Bronchial epithelial cell (primary cell): Measurements from ENCODE around the gene HLA-DPB1. TPM values are rescaled to one million over a fixed set of nuclear protein-coding genes. Genes with fewer than 3 reads are reported as not detected.

Source experiments
- DNase-seq: peaks from one replicate; pipeline ENCODE4 v3.0.0-alpha.2; 2010; ENCODE audit warnings: low read depth
- FAIRE-seq: peaks from 2 replicates; lab custom pipeline; 2011; peaks lifted over from hg19 to GRCh38; lab: Jason Lieb, UNC
- H3K27me3 ChIP-seq: 2 replicates; pipeline ENCODE4 v1.5.1; 2011; ENCODE audit warnings: low read length; ENCODE audit not compliant: control insufficient read depth, insufficient read depth
- H3K36me3 ChIP-seq: 2 replicates; pipeline ENCODE4 v1.5.1; 2011; ENCODE audit warnings: low read length; ENCODE audit not compliant: control insufficient read depth, insufficient read depth
- H3K4me3 ChIP-seq: 2 replicates; pipeline ENCODE4 v1.5.1; 2011; ENCODE audit warnings: mild to moderate bottlenecking, low read depth, low read length, control low read depth
- total RNA-seq: library from RNA; depleted of rRNA; stranded (reverse); fragments of >200 nt; gene quantifications from 2 replicates; pipeline ENCODE4 v1.2.1, GENCODE V29; 2014
- TF ChIP-seq, protein P1 (sequence below): IDR thresholded peaks from 2 replicates; pipeline ENCODE4 v1.5.1; 2011; ENCODE audit warnings: mild to moderate bottlenecking, moderate library complexity, low read length, control low read depth, inconsistent platforms; ENCODE audit not compliant: insufficient read depth, severe bottlenecking

HLA-DPB1 gene
- total RNA-seq, 1 donor from 2014 or later, result 0.53 TPM

- Histone ChIP-seq H3K27me3 (no peaks in the 10 kb centered on the region), H3K36me3 (no peaks in the 10 kb centered on the region), H3K4me3 (no peak within 1 kb of the TSS)
- FAIRE-seq (no peak), DNase-seq (peak; percentile 27)
- TF ChIP-seq, protein P1, sequence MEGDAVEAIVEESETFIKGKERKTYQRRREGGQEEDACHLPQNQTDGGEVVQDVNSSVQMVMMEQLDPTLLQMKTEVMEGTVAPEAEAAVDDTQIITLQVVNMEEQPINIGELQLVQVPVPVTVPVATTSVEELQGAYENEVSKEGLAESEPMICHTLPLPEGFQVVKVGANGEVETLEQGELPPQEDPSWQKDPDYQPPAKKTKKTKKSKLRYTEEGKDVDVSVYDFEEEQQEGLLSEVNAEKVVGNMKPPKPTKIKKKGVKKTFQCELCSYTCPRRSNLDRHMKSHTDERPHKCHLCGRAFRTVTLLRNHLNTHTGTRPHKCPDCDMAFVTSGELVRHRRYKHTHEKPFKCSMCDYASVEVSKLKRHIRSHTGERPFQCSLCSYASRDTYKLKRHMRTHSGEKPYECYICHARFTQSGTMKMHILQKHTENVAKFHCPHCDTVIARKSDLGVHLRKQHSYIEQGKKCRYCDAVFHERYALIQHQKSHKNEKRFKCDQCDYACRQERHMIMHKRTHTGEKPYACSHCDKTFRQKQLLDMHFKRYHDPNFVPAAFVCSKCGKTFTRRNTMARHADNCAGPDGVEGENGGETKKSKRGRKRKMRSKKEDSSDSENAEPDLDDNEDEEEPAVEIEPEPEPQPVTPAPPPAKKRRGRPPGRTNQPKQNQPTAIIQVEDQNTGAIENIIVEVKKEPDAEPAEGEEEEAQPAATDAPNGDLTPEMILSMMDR, result no peak
These were observed 2.3 kb upstream of the HLA-DPB1 start, which contains the start of gene HLA-DPA1 for GRCh38 chr6:33073431-33073871. Gene HLA-DPA1 (minus strand): TSS chr6:33073649.

DNA sequence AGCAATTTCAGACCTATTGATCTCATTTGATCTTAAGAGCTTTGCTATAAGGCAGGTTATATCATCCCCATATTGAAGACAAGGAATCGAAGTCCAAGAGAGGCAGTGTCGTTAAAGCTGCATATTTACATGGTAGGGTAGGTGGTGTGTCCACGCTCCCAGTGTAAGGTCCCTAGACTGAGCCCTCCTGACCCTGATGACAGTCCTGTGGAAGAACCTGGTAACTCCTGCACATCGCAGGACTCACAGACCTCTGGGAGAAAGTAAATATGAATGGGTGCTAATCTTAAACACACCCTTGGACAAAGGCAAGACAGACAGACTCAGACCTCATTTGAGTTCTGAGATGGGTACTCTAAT lies 602 bp upstream of the HLA-DPB1 start:
- FAIRE-seq, result no peak
- Histone ChIP-seq H3K27me3 (peaks cover 2% of the 10 kb centered on the region), H3K4me3 (no peak overlapping the region), H3K36me3 (no peaks in the 10 kb centered on the region)
- no peak for DNase-seq
- TF ChIP-seq, protein P1, result no peak

DNA sequence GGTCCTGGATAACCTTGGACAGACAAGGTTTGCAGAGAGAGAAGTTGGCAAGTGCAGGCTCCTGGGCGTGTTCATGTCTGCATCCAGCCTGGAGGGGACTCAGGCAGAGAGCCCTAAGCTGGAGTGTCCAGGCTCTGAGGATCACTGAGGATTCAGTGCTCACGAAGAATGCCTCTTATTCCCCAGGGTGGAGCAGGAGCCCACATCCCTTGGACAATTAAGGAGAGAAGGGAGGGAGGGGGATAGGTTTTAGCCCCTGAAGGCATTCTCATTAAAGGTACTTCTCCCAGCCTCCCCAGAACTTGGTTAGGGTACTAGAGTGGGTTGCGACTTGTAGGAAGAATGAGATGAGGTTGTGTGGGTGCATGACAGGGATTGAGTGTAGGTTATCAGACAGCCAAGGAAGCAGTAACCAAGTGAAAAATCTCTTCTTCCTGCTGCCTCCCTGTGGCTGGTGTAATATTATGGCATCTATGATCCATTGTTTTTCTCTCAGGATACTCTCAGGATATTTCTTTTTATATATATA lies 680 bp downstream of the HLA-DPB1 start:
- Histone ChIP-seq H3K27me3 (peaks cover 2% of the 10 kb centered on the region), H3K36me3 (no peaks in the 10 kb centered on the region), H3K4me3 (no peak overlapping the region)
- TF ChIP-seq, protein P1, result no peak
- FAIRE-seq, result no peak
- DNase-seq, result no peak

- TF ChIP-seq, protein P1, result no peak
- peaks cover 2% of the 10 kb centered on the region for H3K27me3 ChIP-seq
- H3K4me3 ChIP-seq, result no peak overlapping the region
- FAIRE-seq (no peak), DNase-seq (no peak)
- H3K36me3 ChIP-seq, result no peaks in the 10 kb centered on the region
These were observed 2.1 kb downstream of the HLA-DPB1 start for GRCh38 chr6:33077908-33078307.

- FAIRE-seq (no peak), DNase-seq (no peak)
- no peak overlapping the region for H3K4me3 ChIP-seq
- no peaks in the 10 kb centered on the region for H3K36me3 ChIP-seq
- TF ChIP-seq, protein P1, result no peak
- H3K27me3 ChIP-seq, result peaks cover 2% of the 10 kb centered on the region
These were observed 2.7 kb downstream of the HLA-DPB1 start for GRCh38 chr6:33078442-33078841.
